HG03460 (cell line): ENCODE results near the gene UPF1.
"Not testable (repeated sequence)": the region's sequence is repeated elsewhere in the genome, so short reads cannot be mapped to it uniquely, and the experiment has no call there.

Experiments
- ATAC-seq: cut with Tn5 transposase; IDR thresholded peaks from one replicate; pipeline ENCODE4 v1.9.1; 2021; ENCODE audit not compliant: unreplicated experiment

UPF1 gene

GRCh38 chr19:18896421-18896841 is 64.7 kb downstream of the UPF1 start:
- ATAC-seq = no peak

GRCh38 chr19:18897094-18898029 is 65.6 kb downstream of the UPF1 start:
- no peak for ATAC-seq

- ATAC-seq = no peak
These were observed 66.4 kb downstream of the UPF1 start for GRCh38 chr19:18898081-18898606.

- ATAC-seq = no peak
These were observed 67.0 kb downstream of the UPF1 start for GRCh38 chr19:18898607-18899408.

GRCh38 chr19:18899624-18900560 is 68.1 kb downstream of the UPF1 start:
- ATAC-seq = no peak

- ATAC-seq = no peak
These were observed 69.1 kb downstream of the UPF1 start for GRCh38 chr19:18900700-18901481.

GRCh38 chr19:18901491-18901890 is 69.7 kb downstream of the UPF1 start:
- no peak for ATAC-seq

GRCh38 chr19:18902519-18902918 is 70.8 kb downstream of the UPF1 start:
- not testable (repeated sequence) for ATAC-seq

- ATAC-seq = no peak
These were observed 71.6 kb downstream of the UPF1 start for GRCh38 chr19:18903156-18904037.

- ATAC-seq = no peak
These were observed 72.7 kb downstream of the UPF1 start for GRCh38 chr19:18904334-18905057.

GRCh38 chr19:18905058-18905456 is 73.3 kb downstream of the UPF1 start:
- no peak for ATAC-seq

- ATAC-seq = no peak
These were observed 73.9 kb downstream of the UPF1 start for GRCh38 chr19:18905513-18906236.

- no peak for ATAC-seq
These were observed 75.1 kb downstream of the UPF1 start for GRCh38 chr19:18906605-18907519.

GRCh38 chr19:18908917-18909619 is 77.3 kb downstream of the UPF1 start:
- no peak for ATAC-seq

GRCh38 chr19:18910010-18910409 is 78.3 kb downstream of the UPF1 start:
- no peak for ATAC-seq
